ENCODE measurements around the gene CCDC170.
"Not testable (repeated sequence)": the region's sequence is repeated elsewhere in the genome, so short reads cannot be mapped to it uniquely, and the experiment has no call there.

Gene CCDC170

GRCh38 chr6:151493804-151494234 is at the start of gene CCDC170:
Gene CCDC170 (plus strand): TSS chr6:151494017. CDS start chr6:151494129, 112 bp downstream.
- no peak for DNase-seq

DNA sequence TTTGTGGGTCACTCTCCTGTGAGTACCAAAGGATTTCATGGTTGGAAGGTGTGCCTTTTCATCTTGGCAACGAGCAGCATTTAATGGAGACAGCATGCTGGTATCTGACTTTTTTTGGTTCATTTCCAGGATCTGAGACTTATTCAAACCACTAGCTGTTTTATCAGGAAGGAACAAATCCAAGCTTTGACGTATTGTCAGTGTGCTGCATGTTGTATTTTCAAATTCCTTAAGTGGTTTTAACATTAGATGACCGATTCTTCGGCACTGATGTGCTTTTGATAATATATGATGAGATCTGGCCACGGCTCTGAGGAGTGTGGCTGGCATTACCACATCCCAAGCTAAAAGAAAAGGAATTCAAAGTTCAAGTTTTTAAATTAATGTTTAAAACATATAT is 48.3 kb upstream of the CCDC170 start:
- DNase-seq: no peak

DNA sequence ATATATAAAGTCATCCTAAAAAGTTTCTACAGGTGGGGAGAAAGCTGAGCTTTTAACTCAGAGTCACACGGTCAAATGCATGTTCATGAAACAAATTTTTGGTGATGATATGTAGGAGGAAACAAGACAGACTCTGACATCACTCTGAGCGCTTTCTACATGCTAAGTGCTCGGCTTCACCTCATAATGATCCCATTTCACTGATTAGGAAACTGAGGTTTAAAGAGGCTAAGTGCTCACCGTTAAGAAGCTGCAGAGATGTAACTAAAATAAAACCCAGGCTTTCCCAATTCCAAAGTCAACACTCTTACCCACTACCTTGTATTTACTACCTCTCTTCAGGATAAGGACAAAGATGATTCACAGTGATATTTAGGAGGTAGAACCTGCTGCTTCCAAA is 46.6 kb upstream of the CCDC170 start:
- no peak for DNase-seq

DNA sequence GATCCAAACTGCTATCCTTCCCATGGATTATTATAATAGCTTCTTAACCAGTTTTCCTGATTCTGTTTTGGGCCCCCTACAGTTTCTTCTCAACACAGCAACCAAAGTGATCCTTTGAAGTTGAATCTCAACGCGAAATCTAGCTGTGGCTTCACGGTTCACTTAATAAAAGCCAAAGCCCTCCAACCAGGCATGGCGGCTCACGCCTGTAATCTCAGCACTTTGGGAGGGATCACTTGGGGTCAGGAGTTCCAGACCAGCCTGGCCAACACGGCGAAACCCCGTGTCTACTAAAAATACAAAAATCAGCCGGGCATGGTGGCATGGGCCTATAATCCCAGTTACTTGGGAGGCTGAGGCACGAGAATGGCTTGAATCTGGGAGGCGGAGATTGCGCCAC is 45.2 kb upstream of the CCDC170 start:
- DNase-seq: no peak

DNA sequence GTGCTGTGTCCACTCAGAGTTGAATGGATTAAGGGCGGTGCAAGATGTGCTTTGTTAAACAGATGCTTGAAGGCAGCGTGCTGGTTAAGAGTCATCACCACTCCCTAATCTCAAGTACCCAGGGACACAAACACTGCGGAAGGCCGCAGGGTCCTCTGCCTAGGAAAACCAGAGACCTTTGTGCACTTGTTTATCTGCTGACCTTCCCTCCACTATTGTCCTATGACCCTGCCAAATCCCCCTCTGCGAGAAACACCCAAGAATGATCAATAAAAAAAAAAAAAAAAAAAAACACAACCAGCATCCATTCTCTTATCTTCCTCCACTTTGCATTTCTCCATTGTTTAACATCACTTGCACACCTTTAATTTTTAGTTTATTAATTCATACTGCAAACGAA is 42.9 kb upstream of the CCDC170 start:
- DNase-seq: not testable (repeated sequence)

DNA sequence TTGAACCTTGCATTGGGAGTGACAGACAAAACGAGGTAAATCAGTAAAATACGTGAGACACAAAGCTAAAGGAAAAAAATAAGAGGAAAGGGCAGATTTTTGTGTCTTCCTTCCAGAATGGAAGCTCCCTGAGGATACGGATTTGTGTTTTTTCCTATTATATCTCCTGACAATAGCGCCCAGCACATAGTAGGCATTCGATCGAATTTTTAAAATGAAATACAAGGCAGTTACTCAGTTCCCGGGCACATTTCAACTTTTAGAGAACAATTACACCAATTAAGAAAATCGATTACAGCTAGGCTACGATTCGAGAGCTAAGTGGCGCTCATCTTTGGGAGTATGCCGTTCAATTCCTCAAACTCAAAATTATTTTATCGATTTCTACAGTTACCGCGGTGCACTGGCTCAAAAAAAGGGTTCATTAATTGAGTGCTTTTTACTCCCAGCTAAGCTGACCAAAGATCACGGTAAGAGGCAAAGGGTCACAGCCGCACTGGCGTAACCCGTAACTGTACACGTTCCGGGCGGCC is 42.3 kb upstream of the CCDC170 start:
- no peak for DNase-seq

GRCh38 chr6:151451950-151452749 is 41.7 kb upstream of the CCDC170 start, which contains the start of gene RMND1:
Gene RMND1 (minus strand): TSS chr6:151452126. CDS start chr6:151445811, 6,315 bp downstream.
- DNase-seq: peak; percentile 100

DNA sequence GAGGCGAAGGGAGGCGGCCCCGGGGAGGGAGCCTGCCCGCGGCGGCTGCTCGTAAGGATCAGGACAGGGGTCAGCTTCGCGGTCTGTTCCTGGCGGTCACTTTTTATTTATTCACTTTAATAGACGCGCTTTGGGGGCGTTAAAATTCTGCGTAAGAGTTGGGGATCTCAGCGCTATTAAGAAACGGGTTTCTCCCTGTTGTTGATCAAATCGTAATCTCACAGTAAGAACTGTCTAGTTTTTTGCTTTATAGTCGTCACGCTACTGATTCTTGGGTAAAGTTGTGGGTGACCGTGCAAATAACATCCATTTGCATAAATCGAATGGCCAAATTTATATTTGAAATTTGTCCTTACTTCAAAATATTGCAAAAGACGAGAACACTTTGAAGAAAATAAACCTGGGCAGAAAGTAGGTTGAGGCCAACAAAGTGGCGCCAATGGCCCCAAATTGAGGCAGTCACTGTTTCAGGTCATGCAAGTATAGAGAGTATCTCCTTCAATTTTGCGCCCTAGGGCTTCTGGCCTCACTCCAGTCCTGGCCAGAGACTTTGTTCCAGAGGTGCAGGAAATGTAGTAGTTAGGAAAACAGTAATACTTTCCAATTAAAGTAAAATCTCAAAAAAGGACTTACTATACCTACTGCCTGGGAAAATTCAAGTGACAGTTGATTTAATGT is 40.9 kb upstream of the CCDC170 start:
- peak; percentile 31 for DNase-seq

DNA sequence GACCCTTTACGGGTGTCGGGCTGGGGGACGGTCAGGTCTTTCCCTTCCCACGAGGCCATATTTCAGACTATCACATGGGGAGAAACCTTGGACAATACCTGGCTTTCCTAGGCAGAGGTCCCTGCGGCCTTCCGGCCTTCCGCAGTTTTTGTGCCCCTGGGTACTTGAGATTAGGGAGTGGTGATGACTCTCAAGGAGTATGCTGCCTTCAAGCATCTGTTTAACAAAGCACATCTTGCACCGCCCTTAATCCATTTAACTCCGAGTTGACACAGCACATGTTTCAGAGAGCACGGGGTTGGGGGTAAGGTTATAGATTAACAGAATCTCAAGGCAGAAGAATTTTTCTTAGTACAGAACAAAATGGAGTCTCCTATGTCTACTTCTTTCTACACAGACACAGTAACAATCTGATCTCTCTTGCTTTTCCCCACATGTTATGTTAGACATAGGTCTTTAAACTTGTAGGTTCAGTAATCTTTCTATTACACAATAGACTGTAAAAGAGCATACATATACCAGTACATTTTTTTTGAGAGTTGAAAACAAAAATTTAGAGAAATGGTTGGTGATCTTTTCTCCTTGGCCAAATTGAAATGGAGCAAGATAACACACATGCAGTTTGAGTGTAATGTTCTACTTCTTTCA is 37.9 kb upstream of the CCDC170 start:
- not testable (repeated sequence) for DNase-seq

DNA sequence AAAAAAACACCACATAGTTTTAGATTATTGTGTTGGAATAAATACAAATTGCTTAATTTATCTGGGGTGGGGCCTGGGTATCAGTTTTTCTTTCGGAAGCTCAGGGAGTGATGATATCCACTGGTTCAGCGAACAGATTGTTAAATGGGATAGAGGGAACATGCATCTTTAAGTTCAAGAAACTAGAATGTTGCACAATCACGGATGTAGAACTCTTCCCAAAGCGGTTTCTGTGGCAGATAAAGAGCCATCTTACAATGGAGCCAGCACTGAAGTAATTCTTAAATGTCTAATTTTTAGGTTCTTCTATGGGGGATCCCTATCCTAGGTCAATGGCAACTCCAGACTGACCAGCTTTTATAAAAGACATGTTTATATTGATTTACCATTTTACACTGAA is 32.1 kb upstream of the CCDC170 start:
- no peak for DNase-seq

DNA sequence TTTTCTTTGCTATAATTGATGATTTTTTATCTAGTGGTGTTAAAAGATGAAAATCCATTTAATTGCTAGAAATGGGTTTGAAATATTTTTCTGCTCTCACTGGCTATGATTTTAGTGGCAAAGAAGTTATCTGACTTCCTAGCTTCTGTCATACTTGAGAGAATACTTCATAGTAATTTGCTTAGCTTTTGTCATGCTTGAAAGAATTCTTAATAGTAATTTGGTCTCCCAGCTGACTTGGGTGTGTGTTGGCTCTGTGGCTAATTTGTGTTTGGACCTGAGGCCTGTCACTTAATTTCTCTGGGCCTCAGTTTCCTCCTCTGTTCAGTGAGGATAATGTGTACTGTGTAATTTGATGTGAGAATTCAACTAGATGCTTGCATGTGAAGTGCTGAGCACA is 29.1 kb upstream of the CCDC170 start:
- DNase-seq: no peak

GRCh38 chr6:151475653-151476523 is 17.9 kb upstream of the CCDC170 start:
- DNase-seq: peak; percentile 58

- no peak for DNase-seq
Measured at GRCh38 chr6:151477726-151478125, 16.1 kb upstream of the CCDC170 start.

GRCh38 chr6:151478670-151479069 is 15.1 kb upstream of the CCDC170 start:
- no peak for DNase-seq

DNA sequence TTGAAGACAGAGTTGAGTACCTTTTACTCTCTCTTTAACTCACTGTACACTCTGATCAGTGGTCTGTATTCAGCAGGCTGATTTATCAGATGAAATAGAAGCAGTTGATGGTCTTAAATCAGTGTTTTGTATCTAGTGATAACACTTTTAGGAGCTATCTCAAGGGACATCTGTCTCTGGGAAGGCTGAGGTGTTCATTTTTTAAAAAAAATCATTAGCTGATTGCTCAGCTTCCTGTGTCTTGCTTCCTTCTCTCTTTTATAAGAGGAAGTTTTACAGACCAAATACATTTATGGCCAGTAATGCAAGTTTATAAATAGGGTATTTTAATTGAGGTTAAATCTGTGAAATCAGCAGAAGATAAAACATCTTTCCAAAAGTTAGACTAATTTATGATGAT is 12.0 kb upstream of the CCDC170 start:
- no peak for DNase-seq

GRCh38 chr6:151482290-151482689 is 11.5 kb upstream of the CCDC170 start:
- DNase-seq: no peak

DNA sequence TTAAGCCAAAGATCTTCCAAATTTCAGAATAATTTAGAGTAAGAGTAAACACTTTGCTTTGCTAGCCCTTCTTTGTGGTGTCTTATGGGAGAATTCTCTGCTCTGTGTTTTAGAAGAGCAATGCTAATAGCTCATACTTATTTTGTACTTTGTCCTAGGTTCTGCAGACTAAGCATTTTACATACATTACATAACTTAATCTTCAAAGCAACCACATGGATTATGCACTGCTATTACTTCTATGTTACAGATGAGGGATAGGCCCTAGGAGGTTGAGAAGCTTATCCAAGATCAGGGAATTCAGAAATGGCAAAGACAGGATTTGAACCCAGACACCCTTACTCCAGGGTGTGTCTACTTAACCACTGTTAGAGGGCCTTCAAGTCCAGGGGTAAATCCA is 9.8 kb upstream of the CCDC170 start:
- no peak for DNase-seq

- DNase-seq: no peak
Measured at GRCh38 chr6:151488226-151488625, 5.6 kb upstream of the CCDC170 start.

- DNase-seq: no peak
Measured at GRCh38 chr6:151490996-151491395, 2.8 kb upstream of the CCDC170 start.

DNA sequence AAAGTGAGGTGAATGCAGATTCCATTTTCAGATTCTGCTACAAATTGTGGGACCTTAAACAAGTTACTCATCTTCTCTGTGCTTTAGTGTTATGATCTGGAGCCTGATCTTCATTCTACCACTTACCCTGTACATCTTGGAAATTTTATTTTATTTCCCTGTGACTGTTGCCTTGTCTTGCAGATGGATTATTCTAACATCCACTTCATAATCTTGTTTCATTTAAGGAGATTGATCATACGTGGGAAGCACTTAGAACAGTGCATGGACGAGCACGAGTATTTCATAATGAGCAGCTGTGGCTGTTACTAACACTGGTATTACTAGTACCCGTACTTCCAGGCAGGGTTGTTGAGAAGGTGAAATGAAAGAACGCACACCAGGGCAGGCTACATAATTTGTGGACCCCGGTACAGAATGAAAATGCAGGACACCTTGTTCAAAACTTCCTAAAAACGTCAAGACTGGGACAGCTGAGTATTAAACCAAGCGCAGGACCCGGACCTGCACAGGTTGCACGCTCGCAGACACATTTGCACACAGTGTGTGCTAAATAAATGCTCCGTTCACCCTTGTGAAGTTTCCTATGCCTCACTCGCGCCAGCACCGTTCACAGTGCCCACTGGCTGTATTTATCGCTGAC is 535 bp upstream of the CCDC170 start:
- DNase-seq: no peak

DNA sequence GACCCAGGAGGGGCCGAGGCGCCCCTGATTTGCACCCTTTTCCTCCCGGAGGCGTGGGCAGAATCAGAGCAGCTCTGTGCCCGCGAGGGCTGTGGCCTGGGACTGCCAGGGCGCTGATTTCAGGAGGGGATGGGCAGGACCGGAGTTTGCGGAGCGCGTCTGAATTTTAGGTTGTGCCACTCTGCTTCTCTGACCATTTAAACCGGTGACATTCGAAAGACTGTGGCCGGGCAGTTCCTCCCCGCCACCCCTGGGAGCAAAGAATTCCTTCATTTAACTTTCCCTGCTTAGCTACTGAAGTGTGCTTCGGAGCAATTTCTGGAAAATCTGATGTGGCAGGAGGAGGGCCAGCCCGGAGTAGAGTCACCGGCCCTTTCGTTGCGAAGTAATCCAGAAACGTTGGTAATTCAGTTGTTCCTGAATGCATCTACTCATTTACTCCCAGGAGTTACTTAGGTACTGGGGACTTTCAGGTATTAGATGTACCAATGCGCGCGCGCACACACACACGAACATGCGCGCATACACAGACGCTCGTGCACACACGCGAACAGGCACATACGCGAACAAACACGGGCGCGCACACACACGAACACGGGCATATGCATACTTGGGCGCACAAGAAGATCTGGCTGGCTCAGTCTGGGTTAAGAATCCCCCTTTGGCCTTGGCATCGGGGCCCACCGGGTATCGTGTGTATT is 568 bp downstream of the CCDC170 start:
- peak; percentile 34 for DNase-seq
